A549 treated with DMSO at 1 μM for 4 hours (cell line): ENCODE results near the gene NLRP10. TPM values are rescaled to one million over a fixed set of nuclear protein-coding genes. Genes with fewer than 3 reads are reported as not detected.

ENCODE experiments used
- total RNA-seq: library from RNA; stranded (reverse); fragments of 200-300 nt; extraction: Qiagen RNA extraction; gene quantifications from 5 replicates; pipeline ENCODE4 v1.2.3, GENCODE V29; 2022; ENCODE audit warnings: low read depth

NLRP10 gene, protein sequence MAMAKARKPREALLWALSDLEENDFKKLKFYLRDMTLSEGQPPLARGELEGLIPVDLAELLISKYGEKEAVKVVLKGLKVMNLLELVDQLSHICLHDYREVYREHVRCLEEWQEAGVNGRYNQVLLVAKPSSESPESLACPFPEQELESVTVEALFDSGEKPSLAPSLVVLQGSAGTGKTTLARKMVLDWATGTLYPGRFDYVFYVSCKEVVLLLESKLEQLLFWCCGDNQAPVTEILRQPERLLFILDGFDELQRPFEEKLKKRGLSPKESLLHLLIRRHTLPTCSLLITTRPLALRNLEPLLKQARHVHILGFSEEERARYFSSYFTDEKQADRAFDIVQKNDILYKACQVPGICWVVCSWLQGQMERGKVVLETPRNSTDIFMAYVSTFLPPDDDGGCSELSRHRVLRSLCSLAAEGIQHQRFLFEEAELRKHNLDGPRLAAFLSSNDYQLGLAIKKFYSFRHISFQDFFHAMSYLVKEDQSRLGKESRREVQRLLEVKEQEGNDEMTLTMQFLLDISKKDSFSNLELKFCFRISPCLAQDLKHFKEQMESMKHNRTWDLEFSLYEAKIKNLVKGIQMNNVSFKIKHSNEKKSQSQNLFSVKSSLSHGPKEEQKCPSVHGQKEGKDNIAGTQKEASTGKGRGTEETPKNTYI
- total RNA-seq: not detected in 5 replicates

DNA sequence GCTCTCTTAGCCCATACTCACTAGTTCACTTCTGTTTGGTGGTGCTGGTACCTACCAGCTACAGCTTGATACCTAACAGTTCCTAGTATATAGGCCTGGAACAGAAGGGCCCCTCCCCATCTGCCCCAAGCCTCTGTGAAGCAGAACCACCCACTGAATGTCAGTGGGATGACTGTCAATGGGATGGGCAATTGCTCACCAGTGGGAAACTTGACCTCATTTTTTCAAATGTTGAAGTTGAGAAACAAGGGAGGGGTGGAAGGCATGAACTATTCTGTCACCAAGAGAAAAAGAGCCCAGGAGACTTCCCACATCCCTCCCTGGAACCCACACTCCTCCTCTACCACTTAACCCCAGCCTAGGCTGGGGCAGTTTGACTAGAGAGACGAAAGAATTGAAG, at the start of gene NLRP10:
Gene NLRP10, minus strand, starts transcription at position 62 of the 400 bp plus-strand sequence. CDS start 1,952 bp downstream, outside the sequence.

DNA sequence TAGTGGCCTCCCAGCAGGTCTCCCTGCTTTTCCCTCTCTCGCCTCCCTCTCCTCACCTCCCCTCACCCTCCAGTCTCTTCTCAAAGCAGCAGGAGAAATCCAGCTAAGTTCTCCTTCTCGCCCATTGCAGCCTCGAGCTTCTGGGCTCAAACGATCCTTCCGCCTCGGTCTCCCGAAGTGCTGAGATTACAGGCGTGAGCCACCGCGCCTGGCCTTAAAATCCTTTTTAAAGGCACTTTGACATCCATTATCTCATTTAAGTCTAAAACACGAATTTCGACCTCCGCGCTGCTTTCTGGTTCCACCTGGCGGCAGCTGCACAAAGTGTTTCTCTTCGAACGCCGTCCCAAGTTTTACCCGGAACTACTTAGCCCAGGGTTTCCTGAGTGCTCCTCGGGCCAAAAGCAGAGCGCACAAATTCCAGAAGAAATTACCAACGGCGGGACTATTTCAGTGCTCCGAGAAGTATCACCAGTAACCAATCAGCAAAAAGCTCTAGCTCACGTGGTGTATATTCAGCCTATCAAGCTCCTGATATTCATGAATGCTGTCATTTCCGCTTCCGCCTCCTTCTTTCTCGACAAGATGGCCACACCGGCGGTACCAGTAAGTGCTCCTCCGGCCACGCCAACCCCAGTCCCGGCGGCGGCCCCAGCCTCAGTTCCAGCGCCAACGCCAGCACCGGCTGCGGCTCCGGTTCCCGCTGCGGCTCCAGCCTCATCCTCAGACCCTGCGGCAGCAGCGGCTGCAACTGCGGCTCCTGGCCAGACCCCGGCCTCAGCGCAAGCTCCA, 21.7 kb upstream of the NLRP10 start, which contains the start of gene EIF3F:
Gene EIF3F, plus strand, starts transcription at position 570 of the 792 bp plus-strand sequence. Its CDS starts 16 bp downstream, at position 586.

DNA sequence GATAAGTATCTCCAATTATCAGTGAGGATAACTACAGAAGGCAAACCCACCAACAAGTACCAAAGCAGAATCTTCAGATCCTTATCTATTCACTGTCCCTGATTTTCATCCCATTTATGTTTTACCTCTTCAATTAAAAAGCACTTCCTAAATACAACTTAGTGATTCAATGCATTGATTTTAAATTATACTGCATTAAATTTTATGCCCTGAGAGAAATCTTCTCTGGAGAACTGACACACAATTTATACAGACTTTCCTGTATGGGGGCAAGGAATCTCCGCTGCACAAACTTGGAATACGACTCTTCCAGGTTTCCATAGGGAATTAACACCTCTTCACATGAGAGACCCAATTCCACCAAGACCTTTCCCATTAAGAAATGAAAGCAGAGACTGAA, 23.6 kb downstream of the NLRP10 start, which contains the start of gene OR10A3:
Gene OR10A3, minus strand, starts transcription at position 101 of the 400 bp plus-strand sequence. CDS start 2,188 bp downstream, outside the sequence.

DNA sequence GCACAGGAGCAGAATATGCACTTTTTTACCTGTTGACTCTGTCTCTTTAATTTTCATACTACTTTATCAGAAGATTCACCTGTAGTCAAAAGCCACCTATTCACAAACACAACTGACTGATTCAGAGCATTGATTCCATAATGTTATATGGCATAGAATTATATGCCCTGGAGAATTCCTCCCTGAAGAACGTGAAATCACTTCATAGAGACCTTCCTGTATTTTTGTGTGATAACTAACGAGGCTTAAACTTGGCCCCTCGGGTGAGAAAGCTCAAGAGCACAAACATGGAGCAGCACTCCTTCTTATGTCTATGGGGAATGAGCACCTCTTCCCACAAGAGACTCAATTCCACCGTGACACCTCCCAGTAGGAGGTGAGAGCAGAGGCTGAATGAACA, 34.1 kb downstream of the NLRP10 start, which contains the start of gene OR10A6:
Gene OR10A6, minus strand, starts transcription at position 101 of the 400 bp plus-strand sequence. CDS start 2,606 bp downstream, outside the sequence.

Other genes with a start within 250 kb of the NLRP10 start
- gene OR5P2, start 168.5 kb downstream of the NLRP10 start, total RNA-seq: not detected in 5 replicates
- gene OR5P3, start 134.6 kb downstream of the NLRP10 start, total RNA-seq: not detected in 5 replicates
- gene OR10A6, start 34.2 kb downstream of the NLRP10 start, total RNA-seq: not detected in 5 replicates
- not detected in 5 replicates for gene OR10A3, start 23.7 kb downstream of the NLRP10 start, total RNA-seq
- 285 to 332 TPM (median 316 TPM) in 5 replicates for gene EIF3F, start 21.9 kb upstream of the NLRP10 start, total RNA-seq
- gene TUB, start 115.8 kb upstream of the NLRP10 start, total RNA-seq: 6.9 to 9.0 TPM (median 8.9 TPM) in 5 replicates
- 1.4 to 2.2 TPM (median 2.1 TPM) in 5 replicates for gene RIC3, start 203.6 kb upstream of the NLRP10 start, total RNA-seq